ENCODE measurements around the gene TMEM239.

- TF ChIP-seq CTCF (IDR thresholded peaks at IDR 0.05), result no peak
- TF ChIP-seq ZFX (IDR thresholded peaks at IDR 0.05; ENCODE audit: borderline replicate concordance), result no peak
These were observed 50.1 kb downstream of the TMEM239 start for GRCh38 chr20:2866236-2866635.

Measured in 22Rv1 (cell line).